SK-N-MC (cell line): ENCODE measurements around the gene PIK3R4.

ENCODE experiments used
- EZH2 ChIP-seq: fragments of 200-600 bp; sonication (generic); IDR thresholded peaks from one replicate; pipeline ENCODE4 v1.6.1; 2017; ENCODE audit warnings: antibody characterized with exemption
- POLR2AphosphoS5 ChIP-seq: IDR thresholded peaks from 2 replicates; pipeline ENCODE4 v1.6.1; 2012; ENCODE audit warnings: mild to moderate bottlenecking, low read depth, low read length, borderline replicate concordance

DNA sequence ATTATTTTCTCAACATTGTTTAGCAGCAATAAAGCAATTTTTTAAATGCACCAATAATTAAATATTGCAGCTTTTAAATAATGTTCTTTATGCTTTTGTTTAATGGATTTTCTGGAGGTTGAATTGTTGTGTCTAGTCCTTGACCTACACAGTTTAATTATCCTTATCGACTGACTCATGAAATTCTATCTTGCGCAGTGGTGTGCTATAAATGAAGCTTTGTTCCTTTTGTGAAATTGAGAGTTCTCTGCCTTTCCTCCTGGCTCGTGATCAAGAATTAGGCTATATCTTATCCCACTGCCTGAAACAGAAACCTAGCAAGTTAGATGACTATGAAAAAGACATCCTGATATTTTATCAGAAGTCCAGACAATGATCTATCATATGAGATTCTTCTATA, 37.0 kb upstream of the PIK3R4 start:
- TF ChIP-seq EZH2 (no peak), POLR2AphosphoS5 (no peak)
